HG03280 (cell line): ENCODE results near the gene ANO2.

Source experiments
- ATAC-seq: cut with Tn5 transposase; IDR thresholded peaks from one replicate; pipeline ENCODE4 v1.9.1; 2021; ENCODE audit warnings: mild to moderate bottlenecking, moderate library complexity; ENCODE audit not compliant: unreplicated experiment

The ANO2 gene

GRCh38 chr12:5945071-5946008 is at the start of gene ANO2:
Gene ANO2, minus strand, starts transcription at chr12:5945259. Its CDS starts 42 bp downstream, at chr12:5945217.
- ATAC-seq, result no peak

DNA sequence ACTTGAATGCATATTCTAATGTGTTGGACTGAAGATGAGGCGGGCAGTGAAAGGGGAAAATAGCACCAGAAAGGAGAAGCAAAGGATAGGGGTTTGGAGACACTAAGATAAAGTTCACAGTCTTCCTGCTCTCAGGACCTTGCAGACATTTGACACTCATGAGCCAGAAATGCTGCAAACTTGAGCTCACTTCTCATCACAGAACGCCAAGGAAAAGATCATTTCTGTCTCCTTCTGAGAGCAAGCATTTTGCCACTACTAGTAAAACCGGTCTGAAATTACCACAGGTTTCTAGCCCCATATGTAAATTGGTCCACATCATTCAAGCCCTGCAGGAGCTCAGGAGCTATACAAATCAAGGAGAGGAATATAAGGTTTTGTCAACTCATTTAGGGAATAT is 44.6 kb upstream of the ANO2 start:
- no peak for ATAC-seq

- peak; percentile 76 for ATAC-seq
These were observed 43.6 kb upstream of the ANO2 start for GRCh38 chr12:5988659-5989116.

GRCh38 chr12:5988088-5988487 is 43.0 kb upstream of the ANO2 start:
- ATAC-seq, result no peak

GRCh38 chr12:5987573-5987972 is 42.5 kb upstream of the ANO2 start:
- no peak for ATAC-seq

DNA sequence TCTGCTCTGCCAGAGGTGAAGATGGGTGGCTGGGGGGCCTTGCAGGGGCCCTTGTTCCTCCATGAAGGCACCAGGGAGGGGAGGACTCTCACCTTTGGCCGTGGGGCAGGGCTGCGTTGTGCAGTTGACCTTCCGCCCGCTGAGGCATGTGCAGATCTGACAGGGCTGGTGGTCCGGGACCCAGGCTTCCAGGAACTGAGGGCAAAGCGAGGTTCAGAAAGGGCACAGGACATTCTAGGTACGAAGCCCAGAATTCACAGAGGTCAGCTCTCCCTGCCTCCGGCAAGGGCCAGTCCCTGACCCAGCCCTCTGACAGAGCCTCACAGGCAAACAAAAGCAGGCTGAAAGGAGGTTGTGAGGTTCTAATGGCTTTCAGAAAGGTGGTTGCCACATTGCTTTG is 40.4 kb upstream of the ANO2 start:
- no peak for ATAC-seq

- ATAC-seq, result no peak
These were observed 39.8 kb upstream of the ANO2 start for GRCh38 chr12:5984873-5985272.

GRCh38 chr12:5982106-5982505 is 37.0 kb upstream of the ANO2 start:
- no peak for ATAC-seq

- no peak for ATAC-seq
These were observed 32.5 kb upstream of the ANO2 start for GRCh38 chr12:5977556-5977955.

- ATAC-seq, result no peak
These were observed 31.7 kb upstream of the ANO2 start for GRCh38 chr12:5976711-5977110.

GRCh38 chr12:5976196-5976595 is 31.1 kb upstream of the ANO2 start:
- no peak for ATAC-seq

DNA sequence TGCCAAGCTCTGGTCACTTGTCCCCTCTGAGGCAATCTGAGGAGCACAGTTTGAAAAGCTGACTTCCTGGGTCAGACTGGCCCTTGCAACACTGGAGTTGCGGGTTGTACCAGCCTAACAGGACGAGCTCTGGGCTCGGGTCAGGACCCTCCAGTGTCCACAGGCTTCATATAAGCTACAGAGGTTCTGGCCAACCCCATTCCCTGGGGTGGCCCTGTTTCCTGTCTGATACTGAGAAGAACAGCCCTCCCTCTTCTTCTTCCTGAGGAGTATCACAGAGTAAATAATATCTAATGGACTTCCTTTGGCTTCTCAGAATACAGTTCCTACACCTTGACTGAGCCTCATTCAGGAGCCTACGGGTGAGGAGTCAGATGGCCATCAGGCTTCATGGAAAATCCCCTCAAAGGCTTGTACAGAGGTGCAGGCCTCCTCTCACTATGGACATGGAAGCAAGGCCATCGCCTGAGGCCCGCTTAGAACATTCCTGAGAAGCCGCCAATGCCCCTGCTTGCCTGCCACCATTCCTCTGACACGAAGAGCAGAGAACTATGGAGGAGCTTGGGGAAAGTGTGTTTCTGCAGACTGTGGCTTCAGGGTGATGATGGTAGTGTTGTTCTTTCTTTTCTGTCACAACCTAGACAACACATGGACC is 28.5 kb upstream of the ANO2 start:
- ATAC-seq, result no peak

DNA sequence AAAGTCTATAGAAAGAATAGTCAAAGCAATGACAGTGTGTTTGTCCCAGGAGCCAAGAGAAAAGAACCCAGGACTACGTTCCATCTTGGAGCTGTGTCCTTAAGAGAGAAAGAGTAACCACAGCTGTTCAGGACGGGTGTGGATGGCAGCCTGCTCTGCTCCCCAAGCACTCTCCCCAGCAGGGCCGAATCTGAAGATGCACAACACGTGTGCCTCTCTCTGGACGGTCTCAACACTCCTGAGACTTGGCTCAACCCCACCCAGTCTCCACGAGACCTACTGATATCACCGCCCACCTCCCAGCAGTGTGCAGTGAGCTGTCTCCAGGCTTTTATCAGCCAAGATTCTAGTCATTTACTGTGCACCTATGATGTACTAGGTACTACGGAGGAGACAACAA is 27.3 kb upstream of the ANO2 start:
- ATAC-seq, result no peak

DNA sequence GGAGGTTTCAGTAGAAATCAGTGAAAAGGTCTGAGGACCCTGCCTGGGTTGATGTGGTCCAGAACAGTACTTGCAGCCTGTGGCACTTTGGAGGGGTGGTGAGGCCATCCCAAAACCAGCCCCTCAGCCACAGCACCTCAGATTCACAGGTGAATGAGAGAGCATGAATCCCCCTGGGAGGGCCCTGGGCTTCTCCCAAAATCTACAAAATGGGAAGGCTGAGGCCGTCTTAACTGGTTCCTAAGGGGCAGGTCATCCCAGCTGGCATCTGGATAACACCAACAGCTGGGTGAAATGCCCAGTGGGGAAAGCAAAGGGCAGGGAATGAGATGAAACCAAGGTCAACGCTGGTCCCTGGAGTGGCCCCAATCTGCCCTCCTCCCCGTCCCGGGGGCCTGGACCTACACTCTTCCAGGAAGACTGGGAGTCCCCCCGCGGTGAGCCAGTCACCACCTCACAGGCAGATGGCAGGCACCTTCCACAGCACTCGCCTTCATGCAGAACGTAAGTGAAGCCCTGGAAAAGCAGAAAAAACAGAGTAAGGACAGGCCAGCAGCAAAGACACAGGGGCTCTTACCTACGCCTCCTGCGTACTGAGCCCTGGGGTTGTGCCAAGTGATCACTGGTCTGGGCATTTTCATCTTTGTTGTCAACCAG is 26.3 kb upstream of the ANO2 start:
- ATAC-seq, result no peak

DNA sequence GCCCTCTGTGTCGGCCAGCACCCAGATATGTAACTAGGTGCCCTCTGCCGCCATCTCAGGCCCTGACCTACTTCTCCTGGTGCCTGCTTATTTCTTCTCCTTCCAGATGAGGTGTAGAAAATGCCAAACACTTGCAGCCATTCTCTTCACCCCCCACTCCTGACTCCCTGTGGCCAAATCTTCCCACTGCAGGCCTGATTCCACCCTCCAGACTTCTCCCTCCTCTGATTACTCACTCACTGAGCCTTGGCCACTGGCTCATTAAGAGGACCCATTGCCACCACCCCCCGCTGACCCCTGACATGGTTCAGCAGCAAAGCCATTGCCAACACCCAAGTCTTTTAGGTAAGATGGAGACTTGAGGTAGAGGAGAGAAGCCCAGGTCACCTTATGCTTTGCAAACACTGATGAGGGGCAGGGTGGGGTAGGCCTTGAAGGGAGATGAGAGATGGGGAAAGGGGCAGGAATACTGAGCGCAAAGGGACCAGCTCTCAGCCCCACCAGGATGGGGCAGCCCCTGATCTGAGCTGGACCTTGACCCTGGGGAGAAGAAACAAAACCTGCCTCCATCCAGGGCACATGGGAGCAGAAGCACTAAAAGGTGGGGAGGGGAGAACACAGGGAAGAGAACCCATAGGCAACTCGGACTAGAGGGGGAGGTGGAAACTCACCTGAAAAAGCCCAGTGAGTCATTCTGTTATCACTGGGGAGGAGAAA is 25.1 kb upstream of the ANO2 start:
- no peak for ATAC-seq

DNA sequence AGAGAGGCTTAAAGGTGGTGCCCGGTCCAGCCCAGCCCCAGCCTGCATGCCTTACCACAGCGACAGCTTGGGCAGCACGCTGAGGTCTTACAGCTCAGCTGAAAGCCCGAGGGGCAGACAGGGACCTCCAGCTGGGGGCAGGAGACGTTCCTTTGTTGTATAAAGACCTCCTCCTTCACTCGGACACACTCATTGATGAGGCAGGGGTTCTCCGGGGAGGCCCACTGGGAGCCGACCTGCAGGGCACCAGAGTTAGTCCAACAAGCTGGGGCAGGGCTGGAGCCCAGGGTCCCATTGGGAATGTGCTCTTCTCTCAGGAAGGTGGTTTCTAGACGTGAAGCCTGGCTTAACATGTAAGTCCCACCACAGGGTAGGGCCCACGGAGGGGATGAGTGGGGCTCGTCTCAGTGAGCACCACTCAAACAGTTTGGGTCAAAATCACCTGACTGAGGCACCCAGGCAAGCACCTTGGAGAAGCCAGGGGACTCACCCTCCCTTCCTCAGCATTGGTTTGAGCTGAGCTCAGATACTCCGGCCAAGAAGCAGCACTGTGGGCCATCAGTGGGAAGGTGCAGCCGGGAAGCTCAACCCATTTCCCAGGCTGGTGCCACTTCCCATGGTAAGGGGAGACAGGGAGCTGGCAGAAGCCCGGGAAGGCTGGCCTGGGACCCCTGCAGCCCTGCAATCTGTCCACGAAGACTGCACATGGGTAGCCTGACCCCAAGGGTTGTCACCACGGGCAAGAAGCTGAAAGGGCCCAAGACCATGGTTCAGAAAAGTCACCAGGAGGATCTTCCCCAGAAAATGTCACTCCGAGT is 24.3 kb upstream of the ANO2 start:
- no peak for ATAC-seq

DNA sequence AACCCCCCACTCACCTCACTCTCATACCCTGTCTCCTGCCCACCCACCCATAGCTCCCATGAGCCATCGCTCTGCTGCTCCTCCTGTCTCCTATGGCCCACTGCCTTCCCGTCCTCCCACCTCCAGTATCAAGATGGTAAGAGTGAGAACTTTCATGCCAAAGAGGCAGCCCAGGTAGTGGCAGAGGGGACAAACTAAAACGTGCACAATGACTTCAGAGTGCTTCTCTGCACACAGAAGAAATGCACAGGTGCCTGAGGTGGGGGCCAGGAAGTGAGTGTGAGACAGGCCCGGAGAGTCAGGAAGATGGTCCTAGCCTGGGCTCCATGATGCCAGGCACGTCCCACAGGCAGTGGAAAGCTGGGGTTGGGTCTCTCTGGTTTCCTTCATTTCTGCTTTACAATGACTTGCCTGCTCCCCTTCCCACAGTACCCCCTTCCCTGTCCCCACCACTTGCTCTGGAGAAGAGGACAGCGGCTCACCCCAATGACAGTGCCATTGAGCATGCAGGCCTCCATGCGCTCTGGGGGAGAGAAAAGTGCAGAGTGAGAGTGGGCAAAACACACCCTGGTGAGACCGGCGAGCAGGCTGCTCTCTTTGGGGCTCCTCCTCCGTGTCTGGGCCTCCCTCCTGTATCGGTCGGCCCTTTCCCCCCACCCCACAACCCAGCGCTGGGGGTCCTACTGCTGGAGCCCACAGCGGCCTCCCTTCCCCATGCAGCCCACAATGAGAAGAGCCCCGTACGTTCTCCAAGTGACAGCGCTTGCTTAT is 22.8 kb upstream of the ANO2 start:
- ATAC-seq, result no peak

DNA sequence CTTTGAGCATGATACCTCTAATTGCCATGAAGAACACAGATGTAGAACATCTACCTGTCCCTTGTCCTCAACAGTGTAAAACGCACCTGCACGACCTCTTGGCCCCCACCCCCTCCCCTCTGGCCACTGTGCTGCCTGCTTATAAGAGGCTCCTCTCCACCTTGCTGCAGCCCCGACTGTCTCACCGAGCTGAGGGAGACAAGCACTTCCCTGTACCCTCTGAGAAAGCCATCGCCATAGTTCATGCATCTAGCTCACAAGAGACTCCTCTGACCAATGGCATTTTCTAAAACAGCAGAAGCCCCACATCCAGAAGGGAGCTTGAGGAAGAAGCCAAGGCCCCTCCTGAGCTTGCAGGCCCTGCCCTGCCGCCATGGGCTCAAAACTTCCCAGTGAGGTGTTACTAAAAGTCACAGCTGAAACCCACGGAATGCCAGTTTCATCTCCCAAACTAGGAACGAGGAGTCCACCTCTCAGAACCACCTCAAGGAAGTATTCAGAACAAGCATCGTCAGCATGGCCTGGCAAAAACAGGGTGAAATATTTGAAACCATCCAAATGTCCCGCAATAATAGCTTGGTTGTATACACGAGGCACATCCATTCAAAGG is 21.5 kb upstream of the ANO2 start:
- ATAC-seq, result no peak

DNA sequence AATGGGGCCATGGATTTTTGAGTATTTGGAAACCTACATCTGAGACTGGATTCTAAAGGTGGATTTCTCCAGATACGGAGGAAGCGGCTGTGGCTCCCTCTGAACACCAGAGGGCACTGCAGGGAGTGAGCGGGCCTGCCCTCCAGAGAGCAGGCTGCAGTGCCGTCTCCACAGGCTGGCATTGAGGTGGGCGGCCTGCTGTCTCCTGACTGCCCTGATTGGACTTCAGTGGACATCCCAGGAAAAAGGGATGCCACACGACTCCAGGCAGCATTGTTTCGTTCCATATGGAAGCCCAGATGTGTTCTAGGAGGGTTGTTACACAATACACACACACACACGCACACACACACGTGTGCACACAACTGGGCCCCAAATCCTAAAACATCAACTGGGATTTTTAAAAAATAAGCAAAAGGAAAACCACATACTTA is 20.9 kb upstream of the ANO2 start:
- ATAC-seq, result peak; percentile 57
